HL-60 (cell line): ENCODE measurements around the gene TRAK2.

Source experiments
- DNase-seq, 2 experiments: peaks; one replicate each; pipeline ENCODE4 v3.0.0-alpha.2; 2010 to 2020; ENCODE audit warnings: low read depth in 1 of 2, low spot score in 1 of 2
- H3K27ac ChIP-seq: fragments of 250-450 bp; sonication (Bioruptor Pico); replicated peaks from 2 replicates; pipeline ENCODE4 v1.5.1; 2020; ENCODE audit warnings: mild to moderate bottlenecking, moderate library complexity
- H3K27me3 ChIP-seq: fragments of 250-450 bp; sonication (Bioruptor Pico); 2 replicates; pipeline ENCODE4 v1.5.1; 2021; ENCODE audit warnings: mild to moderate bottlenecking, moderate library complexity; ENCODE audit not compliant: insufficient read depth, poor library complexity, severe bottlenecking
- H3K4me3 ChIP-seq: replicated peaks from 2 replicates; pipeline ENCODE4 v1.5.1; 2011; ENCODE audit warnings: mild to moderate bottlenecking, control low read depth, low read length; ENCODE audit not compliant: insufficient read depth
- CTCF ChIP-seq: IDR thresholded peaks from one replicate; pipeline ENCODE4 v1.5.1; 2011; ENCODE audit warnings: low read length, control low read depth, inconsistent platforms; ENCODE audit not compliant: insufficient read depth
- GABPA ChIP-seq: IDR thresholded peaks from 2 replicates; pipeline ENCODE4 v1.6.1; 2012; ENCODE audit warnings: low read depth
- POLR2AphosphoS5 ChIP-seq: IDR thresholded peaks from 2 replicates; pipeline ENCODE4 v1.6.1; 2012; ENCODE audit warnings: low read depth
- SPI1 ChIP-seq: IDR thresholded peaks from 2 replicates; pipeline ENCODE4 v1.6.1; 2012; ENCODE audit warnings: low read depth, mild to moderate bottlenecking, borderline replicate concordance
- TF ChIP-seq, protein P1 (sequence below): IDR thresholded peaks from 2 replicates; pipeline ENCODE4 v1.6.1; 2012; ENCODE audit warnings: low read depth; ENCODE audit not compliant: insufficient replicate concordance

The TRAK2 gene

GRCh38 chr2:201344663-201345366 is 106.4 kb downstream of the TRAK2 start:
- no peak for DNase-seq
- TF ChIP-seq CTCF (no peak), SPI1 (no peak), POLR2AphosphoS5 (no peak)
- TF ChIP-seq, protein P1, sequence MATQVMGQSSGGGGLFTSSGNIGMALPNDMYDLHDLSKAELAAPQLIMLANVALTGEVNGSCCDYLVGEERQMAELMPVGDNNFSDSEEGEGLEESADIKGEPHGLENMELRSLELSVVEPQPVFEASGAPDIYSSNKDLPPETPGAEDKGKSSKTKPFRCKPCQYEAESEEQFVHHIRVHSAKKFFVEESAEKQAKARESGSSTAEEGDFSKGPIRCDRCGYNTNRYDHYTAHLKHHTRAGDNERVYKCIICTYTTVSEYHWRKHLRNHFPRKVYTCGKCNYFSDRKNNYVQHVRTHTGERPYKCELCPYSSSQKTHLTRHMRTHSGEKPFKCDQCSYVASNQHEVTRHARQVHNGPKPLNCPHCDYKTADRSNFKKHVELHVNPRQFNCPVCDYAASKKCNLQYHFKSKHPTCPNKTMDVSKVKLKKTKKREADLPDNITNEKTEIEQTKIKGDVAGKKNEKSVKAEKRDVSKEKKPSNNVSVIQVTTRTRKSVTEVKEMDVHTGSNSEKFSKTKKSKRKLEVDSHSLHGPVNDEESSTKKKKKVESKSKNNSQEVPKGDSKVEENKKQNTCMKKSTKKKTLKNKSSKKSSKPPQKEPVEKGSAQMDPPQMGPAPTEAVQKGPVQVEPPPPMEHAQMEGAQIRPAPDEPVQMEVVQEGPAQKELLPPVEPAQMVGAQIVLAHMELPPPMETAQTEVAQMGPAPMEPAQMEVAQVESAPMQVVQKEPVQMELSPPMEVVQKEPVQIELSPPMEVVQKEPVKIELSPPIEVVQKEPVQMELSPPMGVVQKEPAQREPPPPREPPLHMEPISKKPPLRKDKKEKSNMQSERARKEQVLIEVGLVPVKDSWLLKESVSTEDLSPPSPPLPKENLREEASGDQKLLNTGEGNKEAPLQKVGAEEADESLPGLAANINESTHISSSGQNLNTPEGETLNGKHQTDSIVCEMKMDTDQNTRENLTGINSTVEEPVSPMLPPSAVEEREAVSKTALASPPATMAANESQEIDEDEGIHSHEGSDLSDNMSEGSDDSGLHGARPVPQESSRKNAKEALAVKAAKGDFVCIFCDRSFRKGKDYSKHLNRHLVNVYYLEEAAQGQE, result no peak
- H3K27ac ChIP-seq, result no peak overlapping the region
- H3K27me3 ChIP-seq, result no peaks in the 10 kb centered on the region
- H3K4me3 ChIP-seq, result no peak overlapping the region

DNA sequence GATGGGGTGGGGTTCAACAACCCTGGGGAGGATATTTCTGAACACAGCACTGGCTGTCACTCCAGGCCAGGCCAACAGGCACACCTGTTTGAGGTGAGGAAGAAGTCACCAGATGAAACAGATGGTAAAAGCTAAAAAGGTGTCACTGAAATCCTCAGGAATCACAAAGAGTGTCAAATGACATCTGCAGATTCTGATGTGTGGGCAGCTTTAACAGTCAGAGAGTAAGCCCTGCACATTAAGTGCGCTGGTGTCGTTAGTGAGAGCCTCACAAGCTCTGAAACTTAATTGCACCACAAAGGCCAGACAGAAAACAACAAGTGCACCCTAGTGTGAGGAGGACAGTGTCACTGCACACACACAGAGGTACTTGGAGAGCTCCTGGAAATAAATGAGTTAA is 107.7 kb downstream of the TRAK2 start:
- DNase-seq, result no peak
- Histone ChIP-seq H3K27ac (no peak overlapping the region), H3K27me3 (no peaks in the 10 kb centered on the region), H3K4me3 (no peak overlapping the region)
- TF ChIP-seq GABPA (no peak), CTCF (no peak), POLR2AphosphoS5 (no peak), SPI1 (no peak)
- TF ChIP-seq, protein P1, result no peak

DNA sequence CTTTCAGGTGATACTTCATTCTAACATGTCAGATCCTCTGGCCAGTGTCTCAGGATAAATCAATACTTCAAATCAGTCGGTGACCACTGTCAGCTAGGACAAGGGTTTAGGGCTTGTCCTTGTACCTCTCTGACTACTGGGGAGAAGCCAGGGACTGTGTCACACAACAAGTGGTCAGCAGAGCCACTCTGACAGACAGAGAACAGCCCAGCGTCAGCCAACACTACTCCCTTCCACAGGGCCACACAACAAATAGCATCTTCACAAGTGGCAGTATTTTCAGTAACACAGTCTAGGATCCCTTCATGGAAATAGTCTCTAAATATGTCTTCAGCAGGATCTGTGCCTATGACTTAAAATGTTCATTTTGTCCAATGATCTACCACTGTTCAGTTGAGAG is 108.3 kb downstream of the TRAK2 start:
- no peak for TF ChIP-seq GABPA
- no peak for TF ChIP-seq SPI1
- no peak for TF ChIP-seq POLR2AphosphoS5
- TF ChIP-seq, protein P1, result no peak
- TF ChIP-seq CTCF, result no peak
- Histone ChIP-seq H3K4me3 (no peak overlapping the region), H3K27ac (no peak overlapping the region), H3K27me3 (no peaks in the 10 kb centered on the region)
- no peak for DNase-seq
